ENCODE measurements around the gene TP53RK. TPM values are rescaled to one million over a fixed set of nuclear protein-coding genes. Genes with fewer than 3 reads are reported as not detected.

The TP53RK gene
- total and polyA plus RNA-seq, 4 donors: 4.7 to 12.8 (median 6.8) TPM

DNA sequence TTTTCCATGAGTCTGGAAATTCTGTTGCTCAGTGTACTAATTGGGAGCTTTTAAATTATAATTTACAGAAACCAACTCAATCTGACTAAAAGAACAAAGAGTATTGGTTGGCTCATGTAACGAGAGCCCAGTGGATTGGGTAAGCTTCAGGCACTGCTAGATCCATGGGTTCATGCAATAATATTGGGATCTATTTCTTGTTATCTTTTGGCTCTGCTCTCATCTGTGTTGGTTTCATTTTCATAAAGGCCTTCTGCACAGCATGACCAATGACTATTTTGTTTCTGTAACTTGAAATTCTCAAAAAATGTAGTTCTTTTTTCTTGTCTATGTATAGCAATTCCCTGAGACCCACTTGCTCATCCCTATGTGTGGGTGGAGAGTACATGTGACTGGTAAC, 32.2 kb upstream of the TP53RK start:
- Histone ChIP-seq H3K27me3 (ENCODE audit: control insufficient read depth in 4 of 4, insufficient read depth in 4 of 4, low read length in 3 of 4) (no peaks in the 10 kb centered on the region), H3K9me3 (ENCODE audit: control insufficient read depth in 4 of 4, low read length in 3 of 4) (no peaks in the 10 kb centered on the region), H3K4me1 (ENCODE audit: control insufficient read depth in 4 of 4, insufficient read depth in 4 of 4, low read length in 3 of 4) (peaks cover 0 to 2% (median 0%) of the 10 kb centered on the region in 4 donors), H3K36me3 (ENCODE audit: control insufficient read depth in 4 of 4, insufficient read depth in 3 of 4, low read depth in 1 of 4, low read length in 3 of 4) (peaks cover 0 to 11% (median 6%) of the 10 kb centered on the region in 4 donors), H3K9ac (ENCODE audit: low read depth in 1 of 2, low read length in 2 of 2) (no peak overlapping the region), H3K4me3 (ENCODE audit: low read depth in 1 of 3, low read length in 3 of 3) (no peak overlapping the region), H3K27ac (ENCODE audit: low read depth in 1 of 2, low read length in 2 of 2) (no peak overlapping the region)
- no peak for TF ChIP-seq FOXA2 (IDR thresholded peaks at IDR 0.05)
- TF ChIP-seq GABPA (IDR thresholded peaks at IDR 0.05 in 1 of 2, conservative IDR thresholded peaks at IDR 0.05 in 1 of 2): no peak
- TF ChIP-seq JUND (IDR thresholded peaks at IDR 0.05): no peak
- no peak for TF ChIP-seq RXRA (IDR thresholded peaks at IDR 0.05)
- TF ChIP-seq, protein P1, sequence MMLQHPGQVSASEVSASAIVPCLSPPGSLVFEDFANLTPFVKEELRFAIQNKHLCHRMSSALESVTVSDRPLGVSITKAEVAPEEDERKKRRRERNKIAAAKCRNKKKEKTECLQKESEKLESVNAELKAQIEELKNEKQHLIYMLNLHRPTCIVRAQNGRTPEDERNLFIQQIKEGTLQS (IDR thresholded peaks at IDR 0.05): no peak
- TF ChIP-seq SP1 (IDR thresholded peaks at IDR 0.05): no peak
- TF ChIP-seq TAF1 (conservative IDR thresholded peaks at IDR 0.05): no peak
- no peak for TF ChIP-seq MAX (IDR thresholded peaks at IDR 0.05)
- no peak for TF ChIP-seq HNF4G (IDR thresholded peaks at IDR 0.05)
- no peak for TF ChIP-seq RAD21 (IDR thresholded peaks at IDR 0.05)
- no peak for TF ChIP-seq EGR1 (IDR thresholded peaks at IDR 0.05; ENCODE audit: low read depth in 2 of 2)
- no peak for TF ChIP-seq ZBTB33 (IDR thresholded peaks at IDR 0.05)
- TF ChIP-seq CTCF (IDR thresholded peaks at IDR 0.05; ENCODE audit: low read depth, low read length, missing input control): no peak
- no peak for TF ChIP-seq NR2F2 (IDR thresholded peaks at IDR 0.05)
- no peak for TF ChIP-seq YY1 (IDR thresholded peaks at IDR 0.05)
- TF ChIP-seq FOXA1 (IDR thresholded peaks at IDR 0.05): no peak
- TF ChIP-seq HNF4A (conservative IDR thresholded peaks at IDR 0.05): no peak
- TF ChIP-seq, protein P2, sequence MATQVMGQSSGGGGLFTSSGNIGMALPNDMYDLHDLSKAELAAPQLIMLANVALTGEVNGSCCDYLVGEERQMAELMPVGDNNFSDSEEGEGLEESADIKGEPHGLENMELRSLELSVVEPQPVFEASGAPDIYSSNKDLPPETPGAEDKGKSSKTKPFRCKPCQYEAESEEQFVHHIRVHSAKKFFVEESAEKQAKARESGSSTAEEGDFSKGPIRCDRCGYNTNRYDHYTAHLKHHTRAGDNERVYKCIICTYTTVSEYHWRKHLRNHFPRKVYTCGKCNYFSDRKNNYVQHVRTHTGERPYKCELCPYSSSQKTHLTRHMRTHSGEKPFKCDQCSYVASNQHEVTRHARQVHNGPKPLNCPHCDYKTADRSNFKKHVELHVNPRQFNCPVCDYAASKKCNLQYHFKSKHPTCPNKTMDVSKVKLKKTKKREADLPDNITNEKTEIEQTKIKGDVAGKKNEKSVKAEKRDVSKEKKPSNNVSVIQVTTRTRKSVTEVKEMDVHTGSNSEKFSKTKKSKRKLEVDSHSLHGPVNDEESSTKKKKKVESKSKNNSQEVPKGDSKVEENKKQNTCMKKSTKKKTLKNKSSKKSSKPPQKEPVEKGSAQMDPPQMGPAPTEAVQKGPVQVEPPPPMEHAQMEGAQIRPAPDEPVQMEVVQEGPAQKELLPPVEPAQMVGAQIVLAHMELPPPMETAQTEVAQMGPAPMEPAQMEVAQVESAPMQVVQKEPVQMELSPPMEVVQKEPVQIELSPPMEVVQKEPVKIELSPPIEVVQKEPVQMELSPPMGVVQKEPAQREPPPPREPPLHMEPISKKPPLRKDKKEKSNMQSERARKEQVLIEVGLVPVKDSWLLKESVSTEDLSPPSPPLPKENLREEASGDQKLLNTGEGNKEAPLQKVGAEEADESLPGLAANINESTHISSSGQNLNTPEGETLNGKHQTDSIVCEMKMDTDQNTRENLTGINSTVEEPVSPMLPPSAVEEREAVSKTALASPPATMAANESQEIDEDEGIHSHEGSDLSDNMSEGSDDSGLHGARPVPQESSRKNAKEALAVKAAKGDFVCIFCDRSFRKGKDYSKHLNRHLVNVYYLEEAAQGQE (IDR thresholded peaks at IDR 0.05): no peak
- 32% methylated on average over 1 of the region's 1 CpG for WGBS
- no peak for DNase-seq (ENCODE audit: low spot score)
